Adrenal gland (tissue), 12 donors: ENCODE results near the gene BTBD16. TPM values are rescaled to one million over a fixed set of nuclear protein-coding genes. Genes with fewer than 3 reads are reported as not detected.
A peak's percentile ranks its signal among the peaks of the same experiment; 100 is the strongest.

Experiments used
- DNase-seq, 7 donors: peaks; one replicate each; pipeline ENCODE4 v3.0.0-alpha.2; 2019 to 2020
- H3K27ac ChIP-seq, 5 donors: fragments of 200-600 bp; sonication (generic) in 4 of 5; 1 replicate in 3 of 5; 2 replicates in 2 of 5; pipeline versions ENCODE4 v1.5.1 to v1.8.0; 2016 to 2020; ENCODE audit warnings: mild to moderate bottlenecking in 1 of 5
- H3K27me3 ChIP-seq: fragments of 200-600 bp; 2 replicates; pipeline ENCODE4 v1.8.0; 2021
- H3K36me3 ChIP-seq, 2 donors: fragments of 200-600 bp; replicated peaks in 1 of 2; 1 replicate in 1 of 2; 2 replicates in 1 of 2; pipeline versions ENCODE4 v1.5.1 to v1.8.0; 2018 to 2022
- H3K4me1 ChIP-seq, 2 donors: fragments of 200-600 bp; replicated peaks in 1 of 2; 1 replicate in 1 of 2; 2 replicates in 1 of 2; pipeline versions ENCODE4 v1.5.1 to v1.8.0; 2018 to 2021
- H3K4me3 ChIP-seq, 4 donors: fragments of 200-600 bp; sonication (generic) in 3 of 4; one replicate each; pipeline ENCODE4 v1.5.1; 2016 to 2018
- H3K9me3 ChIP-seq, 3 donors: fragments of 200-600 bp; sonication (generic) in 1 of 3; replicated peaks in 1 of 3; 1 replicate in 2 of 3; 2 replicates in 1 of 3; pipeline versions ENCODE4 v1.5.1 to v1.8.0; 2016 to 2021
- POLR2A ChIP-seq, 2 donors: fragments of 450-650 bp; IDR thresholded peaks; one replicate each; pipeline ENCODE4 v1.6.1; 2017; ENCODE audit warnings: antibody characterized with exemption in 2 of 2, mild to moderate bottlenecking in 2 of 2, moderate library complexity in 1 of 2
- WGBS, 4 donors: extraction: QIAGEN DNeasy Blood & Tissue Kit in 2 of 4; methylation state at CpG; one replicate each; pipeline versions ENCODE4 v1.1.5 to v1.1.7; 2013 to 2017; 5-methylcytosine and 5-hydroxymethylcytosine counted together
- intact Hi-C, 2 donors: fragments of 100-400 bp; cut with DNase I; formaldehyde crosslinking; loops; one replicate each; pipeline versions ENCODE4 v1.14.1 to v1.15.0; 2022 to 2023
- polyA plus RNA-seq, 3 donors: library from polyadenylated mRNA; stranded (reverse); fragments of 200-250 nt in 2 of 3; fragments of 350-450 nt in 1 of 3; fragmentation: Illumina TruSeq in 1 of 3; extraction: RNeasy Lipid Tissue Mini Kit (QIAGEN cat#74804) in 1 of 3; gene quantifications; one replicate each; pipeline ENCODE4 v1.2.3, GENCODE V29; 2013 to 2014
- total RNA-seq, 9 donors: library from RNA; depleted of rRNA in 4 of 9; stranded (reverse); fragments of >200 nt in 4 of 9; fragments of 120-200 nt in 1 of 9; fragmentation: NEBNext Ultra II Directional in 1 of 9; extraction: Animal tissue kit (Norgen Biotek cat#: 25700) in 1 of 9; gene quantifications; one replicate each; pipeline versions ENCODE4 v1.1.0 to v1.2.4, GENCODE V29; 2013 to 2023
- TF ChIP-seq, protein P1 (sequence below), 6 experiments: fragments of 450-650 bp in 4 of 6; fragments of 200-600 bp in 2 of 6; sonication (generic) in 1 of 6; IDR thresholded peaks; 1 replicate in 5 of 6; 2 replicates in 1 of 6; pipeline versions ENCODE4 v1.5.1 to v1.8.0; 2016 to 2021; ENCODE audit warnings: antibody characterized with exemption in 6 of 6, mild to moderate bottlenecking in 2 of 6, moderate library complexity in 1 of 6
- donor health status: healthy with polysubstance abuse.
- donor health status: Bipolar disorder and iron deficiency.
- donor health status: DM: yes; HTN: yes; CAD: no.
- donor health status: DM: no; HTN: no; CAD: no.
- donor health status: DM: no; HTN: no; CAD: no.
- donor health status: DM: yes; HTN: yes; CAD: no.

Gene BTBD16
- total and polyA plus RNA-seq, 12 donors = 0.11 to 0.48 (median 0.24) TPM; not detected in 5

DNA sequence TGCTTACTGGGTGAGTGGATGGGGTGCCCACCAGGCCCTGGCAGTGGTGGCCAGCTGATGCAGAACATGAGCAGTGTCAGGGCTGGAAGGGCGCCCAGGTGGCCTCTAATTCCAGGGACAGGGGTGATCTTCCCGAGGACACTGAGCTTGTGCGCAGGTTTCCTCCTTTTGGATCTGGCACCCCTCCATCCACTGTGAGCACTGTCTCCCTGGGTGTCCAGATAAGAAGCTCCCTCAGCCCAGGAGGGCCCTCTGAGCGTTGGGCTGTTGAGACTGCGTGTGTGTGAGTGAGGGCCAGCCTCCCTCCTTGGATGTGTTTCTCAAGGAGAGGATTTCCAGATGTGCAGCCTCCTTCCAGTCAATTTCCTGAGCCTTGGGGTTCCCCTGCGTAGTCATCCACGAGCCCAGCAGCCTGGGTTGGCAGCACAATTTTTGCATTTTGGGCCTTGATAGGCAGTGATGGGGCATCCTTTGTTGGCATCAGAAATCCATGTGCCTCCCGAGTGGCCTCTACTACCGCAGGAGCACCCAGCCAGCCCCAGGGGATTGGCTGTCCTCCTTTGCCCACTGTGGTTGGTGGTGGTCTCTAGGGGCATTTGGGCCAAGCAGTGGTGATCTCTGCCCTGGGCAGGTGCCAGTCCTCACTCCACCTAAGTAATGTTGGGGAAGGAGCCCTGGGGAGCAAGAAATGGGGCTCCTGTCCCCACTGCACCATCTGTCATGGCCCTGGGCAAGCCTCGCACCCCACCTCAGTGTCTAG is 20.9 kb upstream of the BTBD16 start:
- H3K36me3 ChIP-seq = no peaks in the 10 kb centered on the region
- no peak overlapping the region for H3K4me3 ChIP-seq
- H3K9me3 ChIP-seq = no peaks in the 10 kb centered on the region
- H3K27ac ChIP-seq = no peak overlapping the region
- TF ChIP-seq, protein P1, sequence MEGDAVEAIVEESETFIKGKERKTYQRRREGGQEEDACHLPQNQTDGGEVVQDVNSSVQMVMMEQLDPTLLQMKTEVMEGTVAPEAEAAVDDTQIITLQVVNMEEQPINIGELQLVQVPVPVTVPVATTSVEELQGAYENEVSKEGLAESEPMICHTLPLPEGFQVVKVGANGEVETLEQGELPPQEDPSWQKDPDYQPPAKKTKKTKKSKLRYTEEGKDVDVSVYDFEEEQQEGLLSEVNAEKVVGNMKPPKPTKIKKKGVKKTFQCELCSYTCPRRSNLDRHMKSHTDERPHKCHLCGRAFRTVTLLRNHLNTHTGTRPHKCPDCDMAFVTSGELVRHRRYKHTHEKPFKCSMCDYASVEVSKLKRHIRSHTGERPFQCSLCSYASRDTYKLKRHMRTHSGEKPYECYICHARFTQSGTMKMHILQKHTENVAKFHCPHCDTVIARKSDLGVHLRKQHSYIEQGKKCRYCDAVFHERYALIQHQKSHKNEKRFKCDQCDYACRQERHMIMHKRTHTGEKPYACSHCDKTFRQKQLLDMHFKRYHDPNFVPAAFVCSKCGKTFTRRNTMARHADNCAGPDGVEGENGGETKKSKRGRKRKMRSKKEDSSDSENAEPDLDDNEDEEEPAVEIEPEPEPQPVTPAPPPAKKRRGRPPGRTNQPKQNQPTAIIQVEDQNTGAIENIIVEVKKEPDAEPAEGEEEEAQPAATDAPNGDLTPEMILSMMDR (IDR thresholded peaks at IDR 0.05) = no peak
- TF ChIP-seq POLR2A (IDR thresholded peaks at IDR 0.05) = no peak
- intact Hi-C loops = no loop called here
- no peaks in the 10 kb centered on the region for H3K27me3 ChIP-seq
- H3K4me1 ChIP-seq = peaks cover 0 to 9% of the 10 kb centered on the region in 2 donors
- DNase-seq = no peak
- 87 to 97% (median 91%) methylated on average over 6 to 10 of the region's 10 CpGs for WGBS, 4 donors

DNA sequence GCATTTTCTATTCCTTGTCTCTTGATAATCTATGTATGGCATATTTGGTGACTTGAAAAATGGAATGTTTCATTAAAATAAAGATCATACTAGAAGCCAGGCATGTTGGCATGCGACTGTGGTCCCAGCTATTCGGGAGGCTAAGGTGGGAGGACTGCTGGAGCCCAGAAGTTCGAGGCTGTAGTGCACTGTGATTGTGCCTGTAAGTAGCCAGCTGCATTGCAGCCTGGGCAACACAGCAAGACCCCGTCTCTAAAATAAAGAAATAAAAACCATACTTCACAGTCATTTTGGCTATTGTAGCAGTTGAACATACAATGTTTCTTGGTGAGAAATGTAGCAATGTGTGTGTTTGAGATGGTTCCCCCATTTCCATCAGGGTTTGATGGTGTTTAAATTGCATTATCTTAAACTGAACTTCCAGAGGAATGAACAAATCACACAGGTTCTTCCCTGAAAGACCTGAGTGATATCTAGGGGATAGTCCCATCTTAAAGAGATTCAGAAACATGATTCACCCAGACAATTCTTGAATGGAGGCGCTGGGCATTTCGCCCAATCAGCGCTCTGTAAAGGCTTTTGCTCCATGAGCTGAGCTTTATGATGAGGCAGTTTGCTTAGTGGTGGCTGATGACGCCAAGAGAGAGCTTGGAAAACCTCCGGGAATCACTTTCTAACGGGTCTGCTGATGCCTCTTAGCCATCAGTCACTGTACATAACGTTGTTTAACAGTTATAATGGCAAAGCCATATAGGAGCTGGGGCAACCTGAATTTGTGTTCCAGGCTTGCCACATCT is 19.4 kb upstream of the BTBD16 start:
- intact Hi-C loops = no loop called here
- Histone ChIP-seq H3K27ac (no peak overlapping the region), H3K9me3 (no peaks in the 10 kb centered on the region), H3K4me3 (no peak overlapping the region), H3K4me1 (peaks cover 0 to 9% of the 10 kb centered on the region in 2 donors), H3K36me3 (no peaks in the 10 kb centered on the region), H3K27me3 (no peaks in the 10 kb centered on the region)
- TF ChIP-seq POLR2A (IDR thresholded peaks at IDR 0.05) = no peak
- TF ChIP-seq, protein P1 (IDR thresholded peaks at IDR 0.05) = no peak
- DNase-seq = no peak
- 86 to 93% (median 91%) methylated on average over 11 of the region's 11 CpGs for WGBS, 4 donors

DNA sequence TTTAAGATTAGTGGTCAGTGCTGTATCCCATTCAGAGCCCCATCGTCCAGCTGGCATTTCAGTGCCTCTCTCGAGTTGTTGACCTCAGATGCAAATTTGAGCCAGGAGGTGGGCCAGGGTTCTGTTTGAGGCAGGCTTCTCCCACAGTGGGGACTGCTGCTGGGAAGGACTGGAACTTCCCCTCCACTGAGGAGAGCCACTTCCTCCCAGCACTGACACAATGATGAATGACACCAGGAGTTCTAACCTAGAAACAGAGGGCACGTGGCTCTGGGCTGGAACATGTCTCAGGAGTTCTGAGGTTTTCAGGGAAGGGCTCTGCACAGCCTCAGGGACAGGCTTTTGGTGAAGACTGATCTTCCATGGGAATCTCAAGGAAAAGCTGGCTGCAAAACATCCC is 18.3 kb upstream of the BTBD16 start:
- H3K4me3 ChIP-seq = no peak overlapping the region
- peak in 1 of 7 donors; percentile 12 for DNase-seq
- no peak overlapping the region for H3K27ac ChIP-seq
- intact Hi-C loops = no loop called here
- H3K27me3 ChIP-seq = no peaks in the 10 kb centered on the region
- 46 to 61% (median 59%) methylated on average over 3 of the region's 3 CpGs for WGBS, 4 donors
- no peaks in the 10 kb centered on the region for H3K9me3 ChIP-seq
- TF ChIP-seq POLR2A (IDR thresholded peaks at IDR 0.05) = no peak
- TF ChIP-seq, protein P1 (IDR thresholded peaks at IDR 0.05) = no peak
- peaks cover 0 to 9% of the 10 kb centered on the region in 2 donors for H3K4me1 ChIP-seq
- H3K36me3 ChIP-seq = no peaks in the 10 kb centered on the region

DNA sequence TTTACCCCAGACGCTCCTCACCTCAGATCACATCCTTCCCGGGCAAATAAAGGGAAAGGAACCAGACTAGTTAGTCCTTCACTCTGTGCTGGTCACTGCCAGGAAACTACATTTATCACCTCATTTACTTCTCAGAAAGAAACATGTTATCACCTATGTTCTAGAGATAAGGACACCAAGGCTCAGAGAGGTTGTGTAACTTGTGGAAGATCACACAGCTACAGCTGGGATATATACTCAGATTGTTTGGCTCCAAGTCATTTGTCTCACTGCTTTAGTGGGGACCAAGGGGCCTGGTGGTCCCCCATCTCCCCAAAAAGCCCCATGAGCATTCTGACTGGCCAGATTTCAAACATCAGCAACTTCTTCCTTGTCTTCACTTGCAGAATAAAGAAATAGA is 17.5 kb upstream of the BTBD16 start:
- TF ChIP-seq, protein P1 (IDR thresholded peaks at IDR 0.05) = no peak
- no peak for TF ChIP-seq POLR2A (IDR thresholded peaks at IDR 0.05)
- WGBS, 4 donors = 90 to 100% (median 97%) methylated on average over 2 of the region's 2 CpGs
- no peak for DNase-seq
- no peak overlapping the region for H3K27ac ChIP-seq
- peaks cover 0 to 9% of the 10 kb centered on the region in 2 donors for H3K4me1 ChIP-seq
- H3K9me3 ChIP-seq = no peaks in the 10 kb centered on the region
- intact Hi-C loops = no loop called here
- no peaks in the 10 kb centered on the region for H3K36me3 ChIP-seq
- no peak overlapping the region for H3K4me3 ChIP-seq
- H3K27me3 ChIP-seq = no peaks in the 10 kb centered on the region
